Activated T-helper 9 cell treated with anti-CD3 and anti-CD28 coated beads, Interleukin-2, amount 50 U/mL, for 16 hours (primary cell): ENCODE data around the gene LRBA.
"Not testable (repeated sequence)": the region's sequence is repeated elsewhere in the genome, so short reads cannot be mapped to it uniquely, and the experiment has no call there.

ENCODE experiments used
- DNase-seq: peaks from one replicate; pipeline ENCODE4 v3.0.0-alpha.2; 2020; ENCODE audit warnings: low read depth

The LRBA gene

GRCh38 chr4:150562751-150563150, 452.3 kb downstream of the LRBA start:
- DNase-seq: no peak

- DNase-seq: no peak
Measured at GRCh38 chr4:150562250-150562649, 452.8 kb downstream of the LRBA start.

- no peak for DNase-seq
Measured at GRCh38 chr4:150561143-150561737, 453.8 kb downstream of the LRBA start.

GRCh38 chr4:150557811-150558210, 457.3 kb downstream of the LRBA start:
- not testable (repeated sequence) for DNase-seq

GRCh38 chr4:150547154-150547838, 467.8 kb downstream of the LRBA start:
- DNase-seq: no peak

GRCh38 chr4:150546286-150546685, 468.8 kb downstream of the LRBA start:
- no peak for DNase-seq

- DNase-seq: no peak
Measured at GRCh38 chr4:150543042-150543441, 472.0 kb downstream of the LRBA start.

GRCh38 chr4:150541681-150542080, 473.4 kb downstream of the LRBA start:
- no peak for DNase-seq

- DNase-seq: no peak
Measured at GRCh38 chr4:150540959-150541360, 474.1 kb downstream of the LRBA start.

GRCh38 chr4:150540536-150540935, 474.5 kb downstream of the LRBA start:
- no peak for DNase-seq

- not testable (repeated sequence) for DNase-seq
Measured at GRCh38 chr4:150537911-150538310, 477.2 kb downstream of the LRBA start.

GRCh38 chr4:150534818-150535217, 480.3 kb downstream of the LRBA start:
- DNase-seq: no peak

GRCh38 chr4:150533673-150534072, 481.4 kb downstream of the LRBA start:
- no peak for DNase-seq

- DNase-seq: no peak
Measured at GRCh38 chr4:150525321-150525868, 489.7 kb downstream of the LRBA start.

GRCh38 chr4:150518559-150518958, 496.5 kb downstream of the LRBA start:
- no peak for DNase-seq

GRCh38 chr4:150515135-150515534, 499.9 kb downstream of the LRBA start:
- DNase-seq: no peak

GRCh38 chr4:150514709-150515108, 500.4 kb downstream of the LRBA start:
- DNase-seq: no peak

GRCh38 chr4:150510176-150510865, 504.8 kb downstream of the LRBA start:
- DNase-seq: no peak

- not testable (repeated sequence) for DNase-seq
Measured at GRCh38 chr4:150507656-150508055, 507.4 kb downstream of the LRBA start.

- DNase-seq: no peak
Measured at GRCh38 chr4:150501983-150502382, 513.1 kb downstream of the LRBA start.

GRCh38 chr4:150501009-150501727, 513.9 kb downstream of the LRBA start:
- DNase-seq: no peak

GRCh38 chr4:150497612-150498011, 517.5 kb downstream of the LRBA start:
- DNase-seq: no peak
